Embryonic facial prominence (tissue), 1 donor: ENCODE results near the gene FMN1.

Source experiments
- DNase-seq: peaks from one replicate; pipeline ENCODE4 v3.0.0-alpha.2; 2016; ENCODE audit errors: extremely low spot score

Gene FMN1

GRCh38 chr15:32880642-32881041, 313.9 kb downstream of the FMN1 start:
- DNase-seq = no peak

GRCh38 chr15:32879980-32880379, 314.5 kb downstream of the FMN1 start:
- no peak for DNase-seq

- no peak for DNase-seq
These were observed 315.4 kb downstream of the FMN1 start for GRCh38 chr15:32878869-32879805.

GRCh38 chr15:32878342-32878741, 316.2 kb downstream of the FMN1 start:
- no peak for DNase-seq

- DNase-seq = no peak
These were observed 317.1 kb downstream of the FMN1 start for GRCh38 chr15:32877252-32878019.

- no peak for DNase-seq
These were observed 321.0 kb downstream of the FMN1 start for GRCh38 chr15:32873284-32874114.

- no peak for DNase-seq
These were observed 321.8 kb downstream of the FMN1 start for GRCh38 chr15:32872621-32873283.

- no peak for DNase-seq
These were observed 322.6 kb downstream of the FMN1 start for GRCh38 chr15:32871883-32872282.

- DNase-seq = no peak
These were observed 324.1 kb downstream of the FMN1 start for GRCh38 chr15:32870240-32871033.

- DNase-seq = no peak
These were observed 324.7 kb downstream of the FMN1 start for GRCh38 chr15:32869776-32870175.

- DNase-seq = no peak
These were observed 327.2 kb downstream of the FMN1 start for GRCh38 chr15:32867313-32867626.

- no peak for DNase-seq
These were observed 327.8 kb downstream of the FMN1 start for GRCh38 chr15:32866454-32867312.

- no peak for DNase-seq
These were observed 329.7 kb downstream of the FMN1 start for GRCh38 chr15:32864841-32865240.

- DNase-seq = no peak
These were observed 330.5 kb downstream of the FMN1 start for GRCh38 chr15:32864051-32864450.

- DNase-seq = peak; percentile 52
These were observed 332.8 kb downstream of the FMN1 start for GRCh38 chr15:32861761-32862160.

GRCh38 chr15:32861174-32861573, 333.3 kb downstream of the FMN1 start:
- no peak for DNase-seq

- DNase-seq = no peak
These were observed 334.5 kb downstream of the FMN1 start for GRCh38 chr15:32859996-32860395.

GRCh38 chr15:32859251-32859650, 335.3 kb downstream of the FMN1 start:
- DNase-seq = no peak

GRCh38 chr15:32857732-32858131, 336.8 kb downstream of the FMN1 start:
- no peak for DNase-seq

- DNase-seq = no peak
These were observed 337.8 kb downstream of the FMN1 start for GRCh38 chr15:32856753-32857152.
